GOT3 (cell line): ENCODE data around the gene MMUT.
"Not testable (repeated sequence)": the region's sequence is repeated elsewhere in the genome, so short reads cannot be mapped to it uniquely, and the experiment has no call there.

ENCODE experiments used
- DNase-seq: peaks from one replicate; lab custom pipeline; 2025; ENCODE audit warnings: mixed read lengths; lab: John Stamatoyannopoulos, UW

The MMUT gene

DNA sequence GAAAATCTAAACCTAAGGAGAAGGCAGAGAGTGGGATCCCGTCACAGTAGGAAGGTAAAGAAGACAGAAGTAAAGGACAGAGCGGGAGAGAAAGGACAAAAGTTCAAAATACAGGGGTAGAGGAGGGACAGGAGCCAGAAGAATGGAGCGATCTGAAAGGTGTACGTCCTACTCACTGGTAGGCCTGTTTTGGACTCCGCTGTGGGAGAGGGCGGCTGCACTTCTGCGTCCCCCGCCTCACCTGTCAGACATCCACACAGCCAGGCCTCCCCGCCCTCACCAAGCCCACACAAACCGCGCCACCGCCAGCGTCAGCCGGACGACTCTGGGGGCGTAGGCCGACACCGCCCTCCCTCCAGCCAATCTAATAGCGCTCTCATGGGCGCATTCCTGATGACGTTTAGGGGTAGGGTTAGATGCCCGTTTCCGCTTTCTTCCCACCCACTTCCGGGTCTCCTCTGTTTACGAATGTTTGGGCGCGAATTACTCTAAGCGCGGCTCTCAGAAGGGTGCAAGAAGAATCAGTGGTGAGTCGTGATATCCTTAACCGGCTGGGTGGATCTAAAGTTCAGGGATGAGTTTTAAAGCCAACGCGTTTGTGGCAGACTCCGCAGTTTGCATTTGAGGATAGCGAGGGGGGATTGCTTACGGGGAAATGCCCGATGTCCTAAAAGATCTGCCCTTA lies at the start of gene MMUT, which contains the start of gene CENPQ:
MMUT (minus strand) TSS at position 327 of the 685 bp plus-strand sequence. CDS start 3,787 bp downstream, outside the sequence.
CENPQ (plus strand) TSS at position 444 of the 685 bp plus-strand sequence. CDS start 6,807 bp downstream, outside the sequence.
- peak; percentile 53 for DNase-seq

DNA sequence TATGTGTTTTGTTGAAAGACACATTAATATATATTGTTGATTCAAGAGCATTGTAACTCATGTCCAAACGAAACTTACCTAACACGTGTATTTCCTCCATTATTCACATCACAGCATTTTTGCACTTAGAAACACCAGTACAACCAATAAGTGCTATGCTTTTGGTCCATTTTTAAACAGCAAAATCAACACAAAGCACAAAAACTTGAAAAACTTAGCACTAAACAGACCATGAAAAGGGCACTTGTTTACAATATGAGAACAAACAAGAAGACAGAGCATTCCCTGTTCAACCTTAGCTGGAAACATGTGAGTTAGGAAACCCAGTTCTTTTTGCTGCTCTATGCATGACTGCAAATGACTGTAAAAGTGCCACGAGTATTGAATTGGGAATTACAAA lies 46.3 kb upstream of the MMUT start:
- no peak for DNase-seq

DNA sequence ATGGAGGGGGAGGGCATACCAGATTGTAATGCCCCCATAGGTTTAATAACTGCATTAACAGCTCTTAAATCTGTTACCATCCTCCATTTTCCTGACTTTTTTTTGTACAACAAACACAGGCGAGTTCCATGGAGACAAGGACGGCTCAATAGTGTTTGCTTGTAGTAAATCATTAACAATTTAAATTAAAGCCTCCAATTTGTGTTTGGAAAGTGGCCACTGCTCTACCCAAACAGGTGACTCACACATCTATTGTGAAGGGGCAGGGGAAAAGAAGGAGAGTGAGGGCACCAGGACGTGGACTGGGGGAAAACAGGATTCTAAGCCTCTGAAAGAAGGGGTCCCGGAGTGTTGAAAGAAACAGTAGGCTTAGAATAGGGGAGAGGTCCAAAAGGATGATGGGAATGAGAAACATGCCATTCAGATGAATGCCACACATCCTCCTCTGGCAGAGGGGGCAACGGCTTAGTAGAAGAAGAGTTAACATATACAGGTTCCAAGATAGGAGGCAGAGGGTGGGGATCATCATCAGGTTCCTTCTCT lies 43.6 kb upstream of the MMUT start:
- DNase-seq: no peak

DNA sequence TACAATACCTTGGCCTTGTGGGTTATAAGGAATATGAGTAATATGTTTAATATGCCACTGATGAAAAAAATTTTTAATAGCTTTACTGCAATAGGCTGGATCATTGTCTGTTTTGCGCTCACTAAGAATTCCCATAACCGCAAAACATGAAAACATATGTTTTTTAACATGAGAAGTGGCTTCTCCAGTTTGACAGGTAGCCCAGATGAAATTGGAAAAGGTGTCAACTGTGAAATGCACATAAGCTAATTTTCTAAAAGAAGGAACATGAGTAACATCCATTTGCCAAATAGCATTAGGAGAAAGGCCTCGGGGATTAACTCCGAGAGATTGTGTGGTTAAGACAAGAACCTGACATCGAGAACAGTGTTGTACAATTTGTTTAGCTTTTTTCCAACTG lies 41.6 kb upstream of the MMUT start:
- no peak for DNase-seq

DNA sequence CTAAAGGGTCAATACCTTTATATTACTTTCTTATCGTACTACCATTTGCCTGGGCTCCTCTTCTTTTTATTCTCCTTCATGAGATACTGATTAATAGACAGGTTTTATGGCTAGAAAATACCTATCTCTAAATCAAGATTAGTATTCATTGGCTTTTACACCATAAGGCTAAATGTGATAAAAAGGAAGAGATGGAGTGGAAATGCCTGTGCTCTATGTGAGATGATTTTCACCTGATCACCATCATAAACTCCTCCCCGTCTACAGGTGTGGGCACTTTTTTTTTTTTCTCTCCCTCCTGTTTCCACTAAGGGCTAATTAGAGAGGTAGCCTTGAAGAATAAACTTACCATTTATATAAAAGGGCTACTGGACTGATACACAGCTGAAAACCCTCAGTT lies 36.6 kb upstream of the MMUT start, which contains the start of gene GLYATL3:
GLYATL3 (plus strand) TSS at position 301 of the 400 bp plus-strand sequence. CDS start 12,068 bp downstream, outside the sequence.
- no peak for DNase-seq

DNA sequence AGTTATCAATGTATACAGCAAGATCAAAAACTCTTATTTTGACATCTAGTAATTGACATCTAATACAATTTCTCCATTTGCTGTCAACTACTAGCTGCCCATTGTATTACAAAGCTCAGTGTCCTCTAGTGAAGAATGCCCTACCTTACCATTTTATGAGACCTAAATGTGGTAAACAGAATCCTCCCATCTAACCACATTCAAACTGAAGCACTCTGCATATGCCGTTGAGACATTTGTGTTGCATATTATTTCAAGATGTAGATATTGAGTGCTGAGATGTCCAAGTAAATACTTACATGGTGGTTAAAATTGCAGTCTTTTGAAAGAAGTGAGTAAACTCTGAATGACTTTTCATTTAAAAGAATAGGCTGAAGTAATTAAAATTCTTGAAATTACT lies 36.1 kb upstream of the MMUT start:
- DNase-seq: no peak

DNA sequence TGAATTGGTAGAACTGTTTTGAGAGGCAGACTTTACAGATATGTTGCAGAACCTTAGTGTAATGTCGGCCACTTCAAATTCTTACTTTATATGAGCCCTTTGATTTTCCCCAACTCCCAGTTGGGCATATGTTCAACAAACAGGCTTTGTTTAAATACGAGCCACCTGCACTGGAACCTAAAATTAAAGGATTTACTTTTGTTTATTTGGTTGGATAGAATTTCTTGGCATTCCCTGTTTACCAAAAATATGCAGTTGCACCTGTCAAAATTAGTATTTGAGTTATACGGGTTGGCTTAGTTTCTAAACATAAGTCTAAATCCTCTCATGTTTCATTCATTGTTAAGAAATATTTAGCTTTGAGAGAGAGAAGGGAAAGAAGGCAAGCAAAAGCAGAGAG lies 34.3 kb upstream of the MMUT start:
- no peak for DNase-seq

DNA sequence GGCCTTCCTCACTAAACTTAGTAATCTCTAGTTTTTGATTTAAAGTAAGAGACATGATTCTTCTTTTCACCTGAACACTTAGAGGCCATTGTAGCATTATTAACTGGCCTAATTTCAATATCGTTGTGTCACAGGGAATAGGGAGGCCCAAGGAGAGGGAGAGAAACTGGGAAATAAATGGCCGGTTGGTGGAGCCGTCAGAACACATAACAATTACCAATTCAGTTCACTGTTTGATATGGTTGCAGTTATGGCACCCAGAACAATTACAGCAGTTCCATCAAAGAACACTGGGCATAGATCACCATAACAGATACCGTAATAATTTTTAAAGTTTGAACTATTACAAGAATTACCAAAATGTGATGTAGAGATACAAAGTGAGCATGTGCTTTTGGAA lies 27.6 kb upstream of the MMUT start:
- DNase-seq: no peak

DNA sequence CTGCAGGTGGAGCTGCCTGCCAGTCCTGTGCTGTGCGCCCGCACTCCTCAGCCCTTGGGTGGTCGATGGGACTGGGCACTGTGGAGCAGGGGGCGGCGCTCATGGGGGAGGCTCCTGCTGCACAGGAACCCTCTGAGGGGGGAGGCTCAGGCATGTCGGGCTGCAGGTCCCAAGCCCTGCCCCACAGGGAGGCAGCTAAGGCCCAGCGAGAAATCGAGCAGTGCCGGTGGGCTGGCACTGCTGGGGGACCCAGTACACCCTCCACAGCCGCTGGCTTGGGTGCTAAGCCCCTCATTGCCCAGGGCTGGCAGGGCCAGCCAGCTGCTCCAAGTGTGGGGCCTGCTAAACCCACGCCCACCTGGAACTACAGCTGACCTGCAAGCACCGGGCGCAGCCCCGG lies 20.3 kb upstream of the MMUT start:
- DNase-seq: not testable (repeated sequence)

DNA sequence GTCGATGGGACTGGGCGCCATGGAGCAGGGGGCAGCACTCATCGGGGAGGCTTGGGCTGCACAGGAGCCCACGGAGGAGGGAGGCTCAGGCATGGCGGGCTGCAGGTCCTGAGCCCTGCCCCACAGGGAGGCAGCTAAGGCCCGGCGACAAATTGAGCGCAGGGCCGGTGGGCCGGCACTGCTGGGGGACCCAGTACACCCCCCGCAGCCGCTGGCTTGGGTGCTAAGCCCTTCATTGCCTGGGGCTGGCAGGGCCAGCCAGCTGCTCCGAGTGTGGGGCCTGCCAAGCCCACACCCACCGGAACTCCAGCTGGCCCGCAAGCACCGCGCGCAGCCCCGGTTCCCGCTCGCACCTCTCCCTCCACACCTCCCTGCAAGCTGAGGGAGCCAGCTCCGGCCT lies 18.8 kb upstream of the MMUT start:
- not testable (repeated sequence) for DNase-seq

DNA sequence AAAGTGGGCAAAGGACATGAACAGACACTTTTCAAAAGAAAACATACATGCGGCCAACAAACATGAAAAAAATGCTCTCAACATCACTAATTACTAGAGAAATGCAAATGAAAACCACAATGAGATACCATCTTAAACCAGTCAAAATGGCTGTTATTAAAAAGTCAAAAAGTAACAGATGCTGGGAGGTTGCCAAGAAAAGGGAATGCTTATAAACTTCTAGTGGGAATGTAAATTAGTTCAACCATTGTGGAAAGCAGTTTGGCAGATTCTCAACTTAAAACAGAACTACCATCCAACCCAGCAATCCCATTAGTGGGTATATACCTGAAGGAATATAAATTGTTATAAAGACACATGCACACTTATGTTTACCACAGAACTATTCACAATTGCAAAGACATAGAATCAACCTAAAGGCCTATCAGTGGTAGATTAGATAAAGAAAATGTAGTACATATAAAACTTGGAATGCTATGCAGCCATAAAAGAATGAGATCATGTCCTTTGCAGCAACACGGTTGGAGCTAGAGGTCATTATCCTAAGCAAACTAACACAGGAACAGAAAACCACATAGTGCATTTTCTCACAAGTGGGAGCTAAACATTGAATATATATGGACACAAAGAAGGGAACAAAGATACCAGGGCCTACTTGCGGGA lies 16.4 kb upstream of the MMUT start:
- no peak for DNase-seq

DNA sequence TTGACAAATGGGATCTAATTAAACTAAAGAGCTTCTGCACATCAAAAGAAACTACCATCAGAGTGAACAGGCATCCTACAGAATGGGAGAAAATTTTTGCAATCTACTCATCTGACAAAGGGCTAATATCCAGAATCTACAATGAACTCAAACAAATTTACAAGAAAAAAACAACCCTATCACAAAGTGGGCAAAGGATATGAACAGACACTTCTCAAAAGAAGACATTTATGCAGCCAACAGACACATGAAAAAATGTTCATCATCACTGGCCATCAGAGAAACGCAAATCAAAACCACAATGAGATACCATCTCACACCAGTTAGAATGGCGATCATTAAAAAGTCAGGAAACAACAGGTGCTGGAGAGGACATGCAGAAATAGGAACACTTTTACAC lies 13.5 kb upstream of the MMUT start:
- not testable (repeated sequence) for DNase-seq

DNA sequence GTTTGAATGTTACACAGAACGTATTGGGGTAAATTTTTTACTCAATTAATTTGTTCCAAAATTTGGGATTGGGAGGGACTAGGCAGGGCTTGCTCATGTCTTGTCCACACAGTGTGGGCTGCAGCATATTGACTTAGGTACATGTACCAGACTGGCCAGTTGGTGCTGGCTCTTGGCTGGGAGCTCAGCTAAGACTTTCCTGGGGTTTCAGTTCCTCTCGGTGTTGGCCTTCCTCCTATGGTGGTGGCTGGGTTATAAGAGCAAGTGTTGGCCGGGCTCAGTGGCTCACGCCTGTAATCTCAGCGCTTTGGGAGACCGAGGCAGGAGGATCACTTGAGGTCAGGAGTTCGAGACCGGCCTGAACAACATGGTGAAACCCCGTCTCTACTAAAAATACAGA lies 5.0 kb upstream of the MMUT start:
- no peak for DNase-seq

DNA sequence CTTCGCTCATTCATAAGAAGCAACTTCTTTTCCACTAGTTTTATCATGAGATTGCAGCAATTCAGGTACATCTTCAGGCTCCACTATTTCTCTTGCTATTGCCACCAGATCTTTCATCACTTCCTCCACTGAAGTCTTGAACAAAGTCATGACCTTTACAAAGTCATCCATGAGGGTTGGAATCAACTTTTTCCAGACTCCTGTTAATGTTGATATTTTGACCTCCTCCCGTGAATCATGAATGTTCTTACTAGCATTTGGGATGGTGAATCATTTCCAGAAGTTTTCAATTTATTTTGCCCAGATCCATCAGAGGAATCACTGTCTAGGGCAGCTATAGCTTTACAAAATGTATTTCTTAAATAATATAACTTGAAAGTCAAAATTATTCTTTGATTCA lies 1.6 kb upstream of the MMUT start:
- DNase-seq: no peak

DNA sequence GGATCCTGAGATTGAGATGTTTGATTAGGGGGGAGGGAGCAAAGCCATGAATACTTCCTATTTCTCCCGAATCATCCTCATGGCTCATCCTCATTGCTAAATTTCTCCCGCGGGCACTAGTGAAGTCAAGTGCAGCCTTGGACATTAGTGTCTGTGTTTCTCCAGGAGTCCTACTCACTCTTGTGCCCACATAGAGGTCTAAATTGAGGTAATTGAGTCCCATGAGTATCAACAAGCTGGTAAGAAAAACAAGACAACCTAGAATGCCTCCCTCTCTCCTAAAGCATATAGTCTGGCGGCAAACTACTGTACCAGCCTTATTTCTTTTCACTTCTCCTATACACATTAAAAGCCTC lies 537 bp upstream of the MMUT start:
- DNase-seq: no peak

DNA sequence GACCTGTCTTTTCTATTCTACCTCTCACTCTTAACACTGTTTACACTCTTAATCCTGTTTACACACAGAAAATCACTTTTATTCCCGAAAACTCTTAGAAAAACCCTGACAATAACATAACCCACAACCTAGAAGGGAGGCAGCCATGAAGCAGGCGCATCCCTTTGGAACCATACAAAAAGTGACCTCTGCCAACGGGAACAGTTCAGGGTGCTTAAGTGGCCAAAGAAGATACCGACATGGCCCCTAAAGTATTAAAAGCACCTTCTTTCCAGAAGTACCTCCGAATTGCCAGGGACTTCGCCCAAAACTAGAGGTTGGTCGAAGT lies 490 bp downstream of the MMUT start:
- no peak for DNase-seq

DNA sequence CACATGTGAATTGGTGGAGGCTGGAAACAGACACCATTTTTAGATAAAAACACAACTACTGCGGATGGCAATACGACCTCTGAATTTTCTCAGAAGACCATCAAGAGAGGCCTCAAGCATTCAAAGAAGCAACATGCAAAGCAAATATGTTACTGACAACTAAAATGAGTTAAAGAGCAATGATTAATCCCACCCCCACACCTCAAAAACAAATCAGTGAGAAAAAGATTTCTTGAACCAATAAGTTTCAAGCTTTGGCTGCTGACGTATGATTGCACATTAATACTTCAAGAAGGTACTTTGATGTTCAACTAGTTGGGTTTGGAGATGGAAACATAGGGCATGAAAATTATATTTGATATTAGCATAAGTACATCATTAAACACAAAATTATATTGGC lies 982 bp downstream of the MMUT start:
- no peak for DNase-seq

DNA sequence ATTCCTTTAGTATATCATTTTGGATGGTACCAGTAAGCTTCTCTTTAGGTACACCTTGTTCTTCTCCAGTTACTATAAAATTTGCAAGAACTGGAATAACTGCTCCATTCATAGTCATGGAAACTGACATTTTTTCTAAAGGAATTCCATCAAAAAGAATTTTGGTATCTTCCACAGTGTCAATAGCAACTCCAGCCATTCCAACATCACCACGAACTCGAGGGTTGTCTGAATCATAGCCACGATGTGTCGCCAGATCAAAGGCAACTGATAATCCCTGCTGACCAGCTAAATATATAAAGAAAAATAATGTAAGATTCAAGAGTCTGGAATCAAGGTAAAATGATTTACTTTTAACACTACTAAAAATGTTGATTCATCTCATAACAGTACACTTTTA lies 5.3 kb downstream of the MMUT start:
- no peak for DNase-seq

DNA sequence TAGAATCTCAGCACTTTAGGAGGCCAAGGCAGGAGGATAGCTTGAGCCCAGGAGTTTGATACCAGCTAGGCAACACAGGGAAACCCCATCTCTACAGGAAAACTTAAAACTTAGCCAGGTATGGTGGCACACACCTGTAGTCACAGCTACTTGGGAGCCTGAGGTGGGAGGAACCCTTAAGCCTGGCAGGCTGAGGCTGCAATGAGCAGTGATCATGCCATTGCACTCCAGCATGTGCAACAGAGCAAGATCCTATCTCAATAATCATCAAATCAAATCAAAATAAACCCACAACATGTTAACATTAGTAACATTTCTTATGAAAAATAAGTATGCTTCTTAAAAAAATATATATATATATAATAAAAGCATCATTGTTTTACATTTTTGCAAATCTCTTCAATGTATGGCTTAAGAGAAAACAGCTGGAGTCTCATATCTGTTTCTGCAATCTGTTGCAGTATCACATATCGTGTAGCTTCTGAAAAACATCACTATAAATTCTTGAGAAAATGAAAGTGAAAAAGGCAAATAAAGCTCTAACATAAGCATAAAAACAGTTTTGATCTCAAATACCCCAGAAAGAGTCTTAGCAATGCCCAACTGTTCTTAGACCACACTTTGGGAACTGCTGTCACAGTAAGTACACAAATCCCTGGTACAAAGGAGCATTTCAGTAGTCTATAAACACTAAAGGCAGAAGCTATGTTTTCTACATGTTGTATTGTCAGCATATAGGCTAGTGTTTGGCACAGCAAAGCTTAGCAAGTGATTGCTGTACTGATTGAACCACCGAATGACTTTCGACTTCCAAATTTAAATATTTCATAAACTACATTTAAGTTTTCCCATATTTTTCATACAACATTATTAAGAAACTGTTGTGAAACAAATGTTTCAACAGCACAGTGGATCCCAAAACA lies 8.0 kb downstream of the MMUT start:
- DNase-seq: no peak

DNA sequence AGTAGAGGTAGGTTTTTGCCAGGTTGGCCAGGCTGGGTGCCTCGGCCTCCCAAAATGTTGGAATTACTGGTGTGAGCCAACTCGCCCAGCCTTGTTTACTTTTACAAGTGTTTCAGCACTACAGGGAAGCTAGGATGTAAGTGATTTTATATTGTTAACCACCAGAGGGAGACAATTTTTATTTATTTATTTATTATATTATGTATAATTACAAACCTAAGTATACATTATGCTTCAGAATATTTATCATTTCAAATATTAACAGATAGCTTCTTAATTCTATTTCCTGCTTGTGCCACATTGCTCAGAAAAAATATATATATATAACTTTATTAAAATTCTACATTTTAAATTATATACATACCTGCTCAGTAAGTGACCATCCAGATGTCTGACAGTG lies 9.8 kb downstream of the MMUT start:
- no peak for DNase-seq

DNA sequence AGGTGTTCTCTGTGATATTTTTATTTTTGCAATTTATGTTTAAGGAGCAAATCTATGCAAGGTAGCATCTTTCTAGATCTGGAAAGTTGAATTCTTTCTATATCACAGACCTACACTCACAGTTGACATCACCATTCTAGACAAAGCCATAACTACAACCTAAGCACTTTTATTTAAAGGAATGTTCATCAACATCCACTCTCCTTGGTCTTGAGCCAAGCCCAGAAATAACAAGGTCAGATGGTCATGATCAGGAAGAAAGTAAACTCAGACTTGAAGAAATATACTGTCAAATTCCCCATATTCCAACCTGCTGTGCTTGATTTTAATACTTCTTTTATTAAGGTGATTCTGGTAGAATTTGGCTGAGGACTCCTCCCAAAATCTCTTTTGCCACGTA lies 32.2 kb downstream of the MMUT start:
- DNase-seq: no peak

DNA sequence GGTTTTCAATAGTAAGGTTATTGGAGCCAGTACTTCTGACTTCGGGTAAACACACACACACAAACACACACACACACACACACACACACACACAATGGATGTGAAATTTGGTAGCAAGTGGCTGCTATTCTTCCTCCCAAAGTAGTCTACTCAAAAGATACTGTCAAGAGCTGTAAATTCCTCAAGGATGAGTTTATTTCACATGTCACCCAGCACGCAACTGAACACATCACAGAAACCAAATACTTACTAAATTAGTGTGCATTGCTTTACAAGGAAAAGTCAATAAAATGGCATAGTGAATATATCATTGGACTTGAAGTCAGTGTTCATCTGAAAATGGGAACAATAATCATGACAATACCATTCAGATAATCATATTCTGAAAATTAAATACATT lies 32.9 kb downstream of the MMUT start:
- DNase-seq: no peak

DNA sequence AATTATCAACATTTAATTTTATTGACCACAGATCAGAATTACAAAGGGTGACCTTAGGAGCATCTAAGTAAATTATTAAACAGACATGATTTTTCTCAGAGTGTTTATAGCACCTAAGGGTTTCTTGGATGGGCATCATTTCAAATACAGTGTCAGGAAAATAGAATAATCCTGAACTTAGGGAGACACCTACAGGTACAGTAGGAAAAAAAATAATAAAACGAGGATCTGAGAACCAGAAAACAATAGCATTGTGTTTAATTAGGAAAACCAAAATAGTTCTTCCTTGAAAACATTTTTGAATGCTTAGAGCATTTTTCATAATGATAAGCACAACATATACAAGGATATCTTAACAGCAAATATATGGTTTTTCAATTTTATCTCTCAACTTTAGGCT lies 39.2 kb downstream of the MMUT start:
- DNase-seq: no peak
